ENCODE measurements around the gene CASP8AP2.
"Not testable (repeated sequence)": the region's sequence is repeated elsewhere in the genome, so short reads cannot be mapped to it uniquely, and the experiment has no call there.

CASP8AP2 gene

DNA sequence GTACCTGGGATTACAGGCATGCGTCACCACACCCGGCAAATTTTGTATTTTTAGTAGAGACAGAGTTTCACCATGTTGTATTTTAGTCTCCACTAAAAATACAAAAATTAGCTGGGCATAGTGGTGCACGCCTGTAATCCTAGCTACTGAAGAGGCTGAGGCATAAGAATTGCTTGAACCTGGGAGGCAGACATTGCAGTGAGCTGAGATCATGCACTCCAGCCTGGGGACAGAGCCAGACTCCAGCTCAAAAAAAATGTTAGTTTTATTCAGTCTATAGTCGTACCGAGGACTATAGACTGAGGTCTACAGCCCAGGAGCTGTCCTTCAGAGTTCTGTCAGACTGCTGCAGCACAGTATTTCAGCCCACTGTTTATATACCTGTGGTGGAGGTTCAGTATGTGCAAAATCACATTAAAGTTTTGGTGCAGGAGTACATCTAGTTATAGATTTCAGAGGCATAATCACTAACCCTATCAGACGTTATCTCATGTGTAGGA lies 3.6 kb upstream of the CASP8AP2 start:
- DNase-seq: no peak

DNA sequence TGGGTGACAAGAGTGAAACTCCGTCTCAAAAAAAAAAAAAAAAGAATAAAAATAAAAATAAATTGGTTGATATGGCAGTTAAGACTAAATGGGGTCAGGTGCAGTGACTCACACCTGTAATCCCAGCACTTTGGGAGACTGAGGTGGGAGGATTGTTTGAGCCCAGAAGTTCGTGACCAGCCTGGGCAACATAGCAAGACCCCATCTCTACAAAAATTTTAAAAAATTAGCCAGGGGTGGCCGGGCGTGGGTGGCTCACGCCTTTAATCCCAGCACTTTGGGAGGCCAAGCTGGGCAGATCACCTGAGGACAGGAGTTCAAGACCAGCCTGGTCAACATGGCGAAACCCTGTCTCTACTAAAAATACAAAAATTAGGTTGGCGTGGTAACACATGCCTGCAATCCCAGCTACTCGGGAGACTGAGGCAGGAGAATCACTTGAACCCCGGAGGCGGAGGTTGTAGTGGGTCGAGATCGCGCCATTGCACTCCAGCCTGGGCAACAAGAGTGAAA lies 1.1 kb upstream of the CASP8AP2 start:
- not testable (repeated sequence) for DNase-seq

DNA sequence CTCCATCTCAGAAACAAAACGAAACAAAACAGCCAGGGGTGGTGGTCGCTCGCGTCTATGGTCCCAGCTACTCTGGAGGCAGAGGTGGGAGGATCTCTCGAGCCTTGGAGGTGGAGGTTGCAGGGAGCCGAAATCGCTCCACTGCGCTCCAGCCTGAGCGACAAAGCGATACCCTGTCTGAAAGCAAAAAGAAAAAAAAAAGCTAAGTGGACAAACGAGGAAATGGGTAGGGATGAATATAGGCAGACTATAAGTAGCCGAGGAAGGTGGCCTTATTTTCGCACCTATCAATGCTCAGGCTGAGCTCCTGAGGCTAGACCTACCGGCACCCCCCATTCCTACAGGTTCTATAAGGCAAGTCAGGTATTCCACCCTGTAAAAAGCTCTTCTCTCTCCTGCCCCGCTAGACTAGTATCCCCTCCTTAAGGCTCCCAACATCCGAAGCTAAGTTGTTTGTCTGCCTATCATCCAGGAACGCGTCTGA lies 650 bp upstream of the CASP8AP2 start:
- peak; percentile 32 for DNase-seq

DNA sequence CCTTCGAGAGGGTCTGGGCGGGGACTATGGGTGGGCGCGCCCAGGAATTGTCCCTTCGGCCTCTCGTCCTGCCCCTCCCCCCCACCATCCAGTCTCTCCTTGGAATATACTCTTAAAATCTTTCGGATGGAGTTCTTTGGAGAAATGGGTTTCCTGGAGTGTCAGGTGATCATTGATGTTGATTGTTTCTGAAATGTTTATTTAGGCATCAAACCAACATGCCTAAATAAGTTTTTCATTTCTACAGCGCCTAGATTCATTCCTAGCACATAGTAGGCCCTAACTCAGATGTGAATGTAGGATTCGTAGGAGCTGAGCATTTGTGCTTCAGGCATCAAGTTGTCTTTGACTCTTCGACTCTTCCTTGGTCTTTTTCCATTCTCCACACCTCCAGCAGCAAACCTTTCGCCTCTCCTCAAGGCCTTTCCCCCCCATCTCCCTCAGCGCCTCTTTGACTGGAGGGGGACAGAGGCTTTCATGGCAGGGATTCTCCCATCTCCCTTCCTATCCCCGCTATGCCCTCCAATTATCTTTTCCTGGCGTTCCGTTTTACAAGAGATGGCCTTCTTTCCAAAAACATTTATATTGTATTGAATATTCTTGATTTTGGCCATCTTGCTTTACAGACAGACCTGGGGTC lies 610 bp downstream of the CASP8AP2 start:
- DNase-seq: no peak

DNA sequence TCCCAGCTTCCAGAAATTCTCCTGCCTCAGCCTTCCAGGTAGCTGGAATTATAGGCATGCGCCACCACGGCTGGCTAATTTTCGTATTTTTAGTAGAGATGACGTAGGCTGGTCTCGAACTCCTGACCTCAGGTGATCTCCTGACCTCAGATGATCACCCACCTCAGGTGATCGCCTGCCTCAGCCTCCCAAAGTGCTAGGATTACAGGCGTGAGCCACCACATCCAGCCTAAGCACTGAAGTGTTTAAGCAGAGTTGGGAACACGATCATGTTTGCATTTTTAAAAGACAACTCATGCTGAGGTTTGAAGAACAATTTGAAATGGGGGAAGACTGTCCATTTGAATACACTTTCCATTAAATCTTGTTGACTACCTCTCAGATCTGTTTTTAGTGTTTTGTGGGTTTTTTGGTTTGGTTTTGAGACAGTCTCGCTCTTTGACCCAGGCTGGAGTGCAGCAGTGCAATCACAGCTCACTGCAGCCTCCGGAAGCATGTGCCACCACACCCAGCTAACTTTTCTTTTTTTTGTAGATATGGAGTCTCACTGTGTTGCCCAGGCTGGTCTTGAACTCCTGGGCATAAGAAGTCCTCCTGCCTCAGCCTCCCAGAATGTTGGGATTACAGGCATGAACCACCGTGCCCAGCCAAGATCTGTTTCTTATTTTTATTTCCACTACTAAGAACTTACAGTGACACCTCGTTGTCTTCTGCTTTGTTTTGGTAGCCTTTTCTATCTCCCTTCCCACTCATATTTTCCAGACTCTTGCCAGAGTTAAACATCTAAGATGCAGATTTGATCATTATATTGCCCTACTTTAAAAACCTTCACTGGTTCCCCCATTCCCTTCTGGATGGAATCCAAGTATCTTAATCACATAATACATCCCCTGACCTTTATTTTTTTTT lies 5.5 kb downstream of the CASP8AP2 start:
- peak; percentile 56 for DNase-seq

DNA sequence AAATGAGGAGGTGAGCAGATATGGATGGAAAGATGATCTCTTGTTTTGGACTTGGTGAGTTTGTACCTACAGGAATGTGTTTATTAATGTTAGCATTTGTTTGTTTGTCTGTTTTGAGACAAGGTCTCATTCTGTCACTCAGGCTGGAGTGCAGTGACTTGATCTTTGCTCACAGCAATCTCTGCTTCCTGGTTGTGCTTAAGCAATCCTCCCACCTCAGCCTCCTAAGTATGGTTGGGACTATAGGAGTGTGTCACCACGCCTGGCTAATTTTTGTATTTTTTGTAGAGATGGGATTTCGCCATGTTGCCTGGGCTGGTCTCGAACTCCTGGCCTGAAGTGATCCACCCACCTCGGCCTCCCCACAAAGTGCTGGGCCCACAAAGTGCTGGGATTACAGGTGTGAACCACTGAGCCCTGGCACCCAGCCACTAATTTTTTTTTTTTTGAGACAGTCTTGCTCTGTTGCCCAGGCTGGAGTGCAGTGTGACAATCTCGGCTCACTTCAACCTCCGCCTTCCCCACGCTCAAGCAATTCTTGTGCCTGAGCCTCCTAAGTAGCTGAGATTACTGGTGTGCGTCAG lies 7.1 kb downstream of the CASP8AP2 start:
- DNase-seq: no peak

DNA sequence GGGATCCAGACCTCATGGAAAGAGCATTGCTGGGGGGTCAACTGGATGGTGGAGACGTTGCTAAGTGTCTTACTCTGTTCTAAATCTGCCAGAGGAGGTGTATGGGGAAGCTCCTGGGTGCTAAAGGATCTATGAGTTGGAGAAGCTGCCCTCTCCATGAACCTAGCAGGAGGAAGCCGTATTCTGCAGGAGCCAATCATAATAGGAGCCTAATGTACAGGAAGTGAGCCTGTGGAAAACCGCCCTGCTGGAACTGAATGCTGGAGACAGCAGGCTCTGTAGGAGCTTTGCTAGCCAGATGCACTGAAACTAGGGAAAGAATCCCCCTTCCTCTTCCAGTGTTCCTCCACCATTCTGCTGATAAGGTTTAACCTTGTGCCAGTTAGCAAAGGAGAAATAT lies 10.9 kb downstream of the CASP8AP2 start:
- no peak for DNase-seq

DNA sequence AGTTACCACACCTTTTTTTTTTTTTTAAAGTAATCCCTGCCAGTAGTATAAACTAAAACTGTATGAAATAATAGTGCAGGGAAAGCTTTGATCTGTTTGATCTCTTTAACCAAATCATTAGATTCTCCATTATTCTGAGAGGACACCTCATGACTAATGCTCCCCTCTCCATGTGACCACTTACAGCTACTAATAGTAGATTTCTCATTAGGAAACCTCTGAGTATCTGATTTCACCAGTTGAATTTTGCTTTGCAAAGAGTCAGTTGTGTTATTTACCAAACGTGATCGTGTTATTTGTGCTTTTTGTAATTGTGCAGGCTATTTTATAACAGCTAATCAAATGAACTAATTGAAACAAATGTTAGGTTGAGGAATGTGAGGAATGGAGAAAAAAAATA lies 12.5 kb downstream of the CASP8AP2 start:
- DNase-seq: no peak

DNA sequence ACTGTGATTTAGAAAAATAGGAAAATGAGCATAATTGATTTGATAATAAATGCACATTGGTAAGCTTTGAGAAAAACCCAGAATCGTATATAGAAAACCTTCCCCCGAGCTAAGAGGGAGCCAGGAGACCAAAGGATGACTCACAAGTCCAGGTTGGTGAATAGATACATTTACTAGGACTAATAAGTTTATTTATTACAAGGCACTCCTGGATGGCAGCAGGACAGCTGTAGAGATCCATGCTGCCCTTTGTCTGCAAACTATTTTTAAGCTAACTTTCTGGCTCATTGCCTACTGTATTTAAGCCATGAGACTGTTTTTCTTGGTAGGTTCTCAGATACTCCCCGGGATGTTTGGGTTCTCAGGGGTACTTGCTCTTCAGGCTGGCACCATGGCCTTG lies 13.4 kb downstream of the CASP8AP2 start:
- no peak for DNase-seq

DNA sequence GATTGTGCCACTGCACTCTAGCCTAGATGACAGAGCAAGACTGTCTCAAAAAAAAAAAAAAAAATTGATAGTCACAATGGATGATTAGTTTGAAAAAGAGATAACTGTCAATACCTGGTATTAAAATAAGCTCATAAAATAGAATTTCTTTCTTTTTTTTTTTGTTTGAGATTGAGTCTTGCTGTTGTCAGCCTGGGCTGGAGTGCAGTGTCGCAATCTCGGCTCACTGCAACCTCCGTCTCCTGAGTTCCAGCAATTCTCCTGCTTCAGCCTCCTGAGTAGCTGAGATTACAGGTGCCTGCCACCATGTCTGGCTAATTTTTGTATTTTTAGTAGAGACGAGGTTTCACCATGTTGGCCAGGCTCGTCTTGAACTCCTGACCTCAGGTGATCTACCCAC lies 17.8 kb downstream of the CASP8AP2 start:
- not testable (repeated sequence) for DNase-seq

DNA sequence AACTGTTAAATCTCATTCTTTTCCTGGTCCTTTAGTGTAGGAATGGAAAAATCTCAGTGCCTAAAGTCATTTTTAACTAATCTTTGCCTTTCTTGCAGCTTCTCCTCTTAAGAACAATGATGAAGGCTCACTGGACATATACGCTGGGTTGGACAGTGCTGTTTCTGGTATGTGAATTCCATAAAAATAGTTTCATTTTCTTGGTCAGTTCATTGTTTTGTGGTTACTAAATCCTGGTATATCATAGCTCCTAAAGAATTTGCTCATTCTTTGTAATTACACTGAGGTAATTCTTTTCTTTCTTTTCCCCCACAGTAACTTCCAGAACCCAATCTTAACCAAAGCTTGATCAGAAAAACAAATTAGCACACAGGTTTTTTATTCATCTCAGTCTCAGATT lies 23.4 kb downstream of the CASP8AP2 start:
- DNase-seq: no peak

DNA sequence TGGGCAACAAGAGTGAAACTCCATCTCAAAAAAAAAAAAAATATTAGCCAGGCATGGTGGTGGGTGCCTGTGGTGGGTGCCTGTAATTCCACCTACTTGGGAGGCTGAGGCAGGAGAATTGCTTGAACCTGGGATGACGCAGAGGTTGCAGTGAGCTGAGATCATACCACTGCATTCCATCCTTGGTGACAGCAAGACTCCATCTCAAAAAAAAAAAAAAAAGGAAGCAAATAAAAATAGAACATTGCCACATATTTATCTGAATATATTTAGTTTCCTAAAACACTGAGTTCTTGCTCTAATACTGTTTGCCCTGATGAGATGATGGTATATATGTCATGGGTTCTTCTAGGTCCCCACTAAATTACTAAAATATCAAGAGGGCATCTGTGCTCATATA lies 28.4 kb downstream of the CASP8AP2 start:
- DNase-seq: no peak

DNA sequence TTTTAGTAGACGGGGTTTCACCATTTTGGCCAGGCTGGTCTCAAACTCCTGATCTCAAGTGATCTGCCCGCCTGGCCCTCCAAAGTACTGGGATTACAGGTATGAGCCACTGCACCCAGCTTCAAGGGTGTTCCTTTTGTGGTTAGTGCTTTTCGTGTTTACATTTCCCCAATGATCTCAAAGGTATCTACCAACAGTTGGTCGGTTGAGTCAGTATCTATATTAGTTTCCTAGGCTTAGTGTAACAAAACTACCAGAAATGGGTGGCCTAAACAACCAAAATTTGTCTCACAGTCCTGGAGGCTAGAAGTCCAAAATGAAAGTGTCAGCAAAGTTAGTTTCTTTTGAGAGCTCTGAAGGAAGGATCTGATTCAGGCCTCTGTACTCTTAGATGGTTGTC lies 30.1 kb downstream of the CASP8AP2 start:
- no peak for DNase-seq

DNA sequence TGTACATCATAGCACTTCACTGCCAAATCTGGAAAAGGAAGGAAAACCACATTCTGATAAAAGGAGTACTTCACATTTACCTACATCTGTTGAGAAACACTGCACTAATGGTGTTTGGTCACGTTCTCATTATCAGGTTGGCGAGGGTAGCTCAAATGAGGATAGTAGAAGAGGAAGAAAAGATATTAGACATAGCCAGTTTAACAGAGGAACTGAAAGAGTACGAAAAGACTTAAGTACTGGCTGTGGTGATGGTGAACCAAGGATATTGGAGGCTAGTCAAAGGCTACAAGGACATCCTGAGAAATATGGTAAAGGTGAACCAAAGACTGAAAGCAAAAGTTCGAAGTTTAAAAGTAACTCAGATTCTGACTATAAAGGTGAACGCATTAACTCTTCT lies 32.6 kb downstream of the CASP8AP2 start:
- no peak for DNase-seq

DNA sequence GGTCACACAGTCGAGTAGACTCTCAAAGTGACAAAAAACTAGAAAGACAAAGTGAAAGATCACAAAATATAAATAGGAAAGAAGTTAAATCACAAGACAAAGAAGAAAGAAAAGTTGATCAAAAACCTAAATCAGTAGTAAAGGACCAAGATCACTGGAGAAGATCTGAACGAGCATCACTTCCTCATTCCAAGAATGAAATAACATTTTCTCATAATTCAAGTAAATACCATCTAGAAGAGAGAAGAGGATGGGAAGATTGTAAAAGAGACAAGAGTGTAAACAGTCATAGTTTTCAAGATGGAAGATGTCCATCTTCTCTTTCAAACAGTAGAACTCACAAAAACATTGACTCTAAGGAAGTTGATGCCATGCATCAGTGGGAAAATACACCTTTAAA lies 33.0 kb downstream of the CASP8AP2 start:
- no peak for DNase-seq

DNA sequence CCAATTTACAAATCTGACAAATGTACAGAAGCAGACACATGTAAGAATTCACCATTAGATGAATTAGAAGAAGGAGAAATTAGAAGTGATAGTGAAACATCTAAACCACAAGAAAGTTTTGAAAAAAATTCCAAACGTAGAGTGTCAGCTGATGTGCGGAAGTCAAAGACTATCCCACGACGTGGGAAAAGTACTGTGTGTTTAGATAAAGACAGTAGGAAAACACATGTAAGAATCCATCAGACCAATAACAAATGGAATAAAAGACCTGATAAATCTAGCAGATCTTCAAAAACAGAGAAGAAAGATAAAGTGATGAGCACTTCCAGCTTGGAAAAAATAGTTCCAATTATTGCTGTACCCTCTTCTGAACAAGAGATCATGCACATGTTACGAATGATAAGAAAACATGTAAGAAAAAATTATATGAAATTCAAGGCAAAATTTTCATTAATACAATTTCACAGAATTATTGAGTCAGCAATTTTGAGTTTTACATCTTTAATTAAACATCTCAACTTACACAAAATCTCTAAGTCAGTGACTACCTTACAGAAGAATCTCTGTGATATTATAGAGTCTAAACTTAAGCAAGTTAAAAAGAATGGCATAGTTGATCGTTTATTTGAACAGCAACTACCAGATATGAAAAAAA lies 36.5 kb downstream of the CASP8AP2 start:
- DNase-seq: no peak

DNA sequence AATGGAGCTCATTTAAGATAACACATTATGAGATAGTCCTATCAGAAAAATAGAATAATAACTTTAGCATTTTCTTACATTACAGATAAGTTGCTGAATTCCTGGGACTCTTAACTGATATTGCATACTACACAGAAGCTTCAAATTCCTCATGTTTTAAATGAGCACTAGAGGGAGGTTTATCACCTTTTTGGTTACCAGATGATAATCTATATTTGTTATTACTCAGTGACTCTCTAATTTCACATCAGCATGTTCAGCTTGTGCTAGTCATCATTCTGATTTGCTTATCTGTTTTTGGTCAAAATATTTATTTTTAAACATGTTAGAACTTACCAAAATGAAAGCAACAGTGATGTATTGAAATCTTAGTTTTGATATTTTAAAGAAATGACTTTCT lies 44.0 kb downstream of the CASP8AP2 start:
- no peak for DNase-seq

DNA sequence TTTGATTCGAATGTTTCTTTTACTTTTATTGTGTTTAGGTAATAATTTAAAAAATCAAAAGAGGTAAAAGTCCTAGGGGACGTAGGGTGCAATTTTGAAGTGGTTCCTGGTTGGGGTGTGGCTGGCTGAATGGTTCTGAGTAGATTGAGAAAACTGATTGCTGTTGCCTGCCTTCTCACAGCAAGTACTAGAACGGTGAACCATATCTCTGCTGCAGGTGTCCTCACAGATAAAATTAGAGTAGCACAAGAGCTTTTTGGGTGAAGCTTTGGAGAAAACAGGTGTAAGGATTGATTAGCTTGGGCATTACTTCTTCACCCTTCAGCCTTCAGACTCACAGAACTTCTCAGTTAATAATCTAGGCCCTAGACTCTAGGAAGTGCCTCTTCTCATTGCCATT lies 44.8 kb downstream of the CASP8AP2 start:
- no peak for DNase-seq

DNA sequence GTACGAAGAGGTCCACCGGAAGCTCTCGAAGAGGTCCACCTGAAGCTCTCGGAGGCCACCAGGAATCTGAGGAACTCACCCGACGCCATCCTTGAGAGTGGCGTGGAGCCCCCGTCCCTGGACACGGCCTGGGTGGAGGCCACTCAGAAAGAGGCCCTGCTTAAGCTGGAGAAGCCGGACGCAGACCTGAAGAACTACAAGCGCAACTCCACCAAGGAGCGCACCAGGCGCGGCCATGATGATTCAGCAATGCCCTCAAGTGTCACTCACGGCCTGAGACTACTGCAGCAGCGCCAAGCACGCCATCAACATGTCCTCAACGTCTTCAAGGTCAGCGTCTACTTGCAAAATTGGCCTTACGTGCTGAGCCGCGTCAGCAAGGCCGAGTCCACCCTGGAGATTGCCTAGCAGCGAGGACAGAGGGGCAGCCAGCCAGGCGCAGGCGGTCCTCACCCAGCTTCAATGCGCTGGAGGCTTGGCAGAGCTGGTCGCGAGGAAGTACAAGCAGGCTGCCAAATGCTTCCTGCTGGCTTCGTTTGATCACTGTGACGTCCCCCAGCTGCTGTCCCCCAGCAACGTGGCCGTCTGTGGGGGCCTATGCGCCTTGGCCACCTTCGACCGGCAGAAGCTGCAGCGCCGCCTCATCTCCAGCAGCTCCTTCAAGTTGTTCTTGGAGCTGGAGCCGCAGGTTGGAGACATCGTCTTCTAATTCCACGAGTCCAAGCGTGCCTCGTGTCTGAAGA lies 56.9 kb downstream of the CASP8AP2 start:
- DNase-seq: no peak

DNA sequence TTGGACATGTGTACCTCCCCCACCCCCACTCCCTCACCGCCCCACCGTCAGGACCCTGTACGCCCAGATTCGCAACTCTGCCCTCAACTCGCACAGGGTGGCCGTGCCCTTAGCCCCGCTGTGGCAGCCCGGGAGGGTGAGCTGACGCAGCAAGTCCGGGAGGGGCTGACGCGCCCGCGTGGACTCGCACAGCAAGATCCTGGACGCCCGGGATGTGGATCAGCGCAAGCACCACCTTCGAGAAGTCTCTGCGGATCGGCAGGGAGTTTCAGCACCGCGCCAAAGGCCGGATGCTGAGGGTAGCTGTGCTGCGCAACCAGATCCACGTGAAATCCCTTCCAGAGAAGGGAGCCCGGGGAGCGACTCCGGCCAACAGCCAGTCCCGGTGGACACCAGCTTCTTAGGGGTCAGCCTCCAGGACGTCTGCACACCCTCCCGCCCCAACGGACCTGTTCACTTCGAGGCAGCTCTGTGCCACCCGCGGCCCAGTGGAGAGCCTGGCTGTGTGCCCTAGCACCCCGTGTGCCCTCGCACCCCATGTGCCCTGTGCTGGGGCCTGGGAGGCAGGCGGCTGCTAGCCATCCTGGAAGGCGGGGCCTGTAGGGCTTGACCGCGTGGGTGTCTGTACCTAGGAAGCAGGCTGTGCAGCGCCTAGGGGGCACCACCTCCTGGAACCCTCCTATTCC lies 57.9 kb downstream of the CASP8AP2 start:
- DNase-seq: peak; percentile 24

DNA sequence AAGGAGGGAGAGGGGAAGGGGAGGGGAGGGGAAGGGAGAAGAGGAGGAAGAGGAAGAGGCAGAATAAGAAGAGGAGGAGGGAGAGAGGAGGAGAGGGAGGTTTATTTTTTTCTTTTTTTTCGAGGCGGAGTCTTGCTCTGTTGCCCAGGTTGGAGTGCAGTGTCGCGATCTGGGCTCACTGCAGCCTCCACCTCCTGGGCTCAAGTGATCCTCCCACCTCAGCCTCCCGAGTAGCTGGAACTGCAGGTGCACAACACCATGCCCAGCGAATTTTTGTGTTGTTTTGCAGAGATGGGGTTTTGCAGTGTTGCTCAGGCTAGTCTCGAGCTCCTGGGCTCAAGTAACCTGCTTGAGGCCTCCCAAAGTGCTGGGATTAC lies 58.4 kb downstream of the CASP8AP2 start:
- no peak for DNase-seq

DNA sequence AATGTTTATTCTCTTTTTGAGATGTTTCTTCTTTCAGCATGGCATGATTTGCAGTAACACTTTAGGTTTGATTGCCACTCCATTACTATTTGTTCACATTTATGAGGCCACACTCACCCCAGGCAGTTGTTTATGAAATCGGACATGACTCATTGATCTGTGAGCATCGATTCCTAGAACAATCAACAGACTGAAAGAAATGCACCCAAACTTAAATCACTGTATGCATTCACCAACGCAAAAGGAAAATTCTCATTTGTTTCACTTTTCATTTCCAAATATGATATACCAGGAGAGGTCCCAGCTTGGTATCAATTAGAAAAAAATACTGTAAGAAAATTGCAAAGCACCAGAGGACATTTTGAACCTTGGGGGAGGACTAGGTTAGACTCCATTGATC lies 59.2 kb downstream of the CASP8AP2 start:
- no peak for DNase-seq

All from stimulated activated CD4-positive, alpha-beta T cell treated with anti-CD3 and anti-CD28 coated beads, Interleukin-15, amount 100 ng/mL, for 24 hours (primary cell).